K562 (cell line): ENCODE results near the gene C22orf39. TPM values are rescaled to one million over a fixed set of nuclear protein-coding genes. Genes with fewer than 3 reads are reported as not detected.
A peak's percentile ranks its signal among the peaks of the same experiment; 100 is the strongest.

ENCODE experiments used
- ATAC-seq: fragments of 200-7000 bp; cut with Tn5 transposase; 3 replicates; pipeline ENCODE4 v1.9.1; 2020; ENCODE audit warnings: moderate library complexity
- BruUV-seq: library from RNA; stranded (reverse); fragments of 400-500 nt; replicated peaks from 2 replicates; lab custom pipeline; 2021; lab: Mats Ljungman, UMichigan
- CTCF ChIA-PET: fragments of 300-600 bp; formaldehyde crosslinking; extraction: SDS; loops from one replicate; lab custom pipeline; 2021; ENCODE audit warnings: low intra/inter-chr PET ratio; lab: Yijun Ruan, JAX
- POLR2A ChIA-PET: fragments of 300-600, 350-650 bp; sonication (Branson Sonifier 250); formaldehyde crosslinking; extraction: SDS; loops from one replicate; lab custom pipeline; 2021; ENCODE audit warnings: antibody characterized with exemption, inconsistent platforms; lab: Yijun Ruan, JAX
- DNase-seq, 4 experiments: peaks; one replicate each; pipeline versions ENCODE4 v3.0.0 to v3.0.0-alpha.2; 2011 to 2018; ENCODE audit warnings: low spot score in 3 of 4, mixed read lengths in 3 of 4; ENCODE audit errors: extremely low read depth in 1 of 4
- FAIRE-seq: peaks from 2 replicates; lab custom pipeline; 2011; peaks lifted over from hg19 to GRCh38; lab: Jason Lieb, UNC
- H2AFZ ChIP-seq: 2 replicates; pipeline ENCODE4 v1.6.0; 2011; ENCODE audit warnings: low read depth, low read length, control low read depth, inconsistent platforms
- H3K27ac ChIP-seq: fragments of 200-600 bp; 3 replicates; pipeline ENCODE4 v1.8.0; 2011; ENCODE audit warnings: low read depth, mild to moderate bottlenecking, control low read depth, inconsistent platforms, low read length, moderate library complexity, mixed read lengths; ENCODE audit errors: extremely low read depth
- H3K27me3 ChIP-seq, 2 experiments: fragments of 300-600 bp in 1 of 2; 2 replicates in 1 of 2; 3 replicates in 1 of 2; pipeline versions ENCODE4 v1.6.0 to v1.8.0; 2011; ENCODE audit warnings: inconsistent platforms in 2 of 2, low read length in 2 of 2, mild to moderate bottlenecking in 1 of 2, mixed read lengths in 1 of 2, moderate library complexity in 1 of 2; ENCODE audit not compliant: control insufficient read depth in 2 of 2, insufficient read depth in 2 of 2
- H3K36me3 ChIP-seq: fragments of 300-600 bp; 3 replicates; pipeline ENCODE4 v1.8.0; 2011; ENCODE audit warnings: mild to moderate bottlenecking, low read length, inconsistent platforms; ENCODE audit not compliant: control insufficient read depth, insufficient read depth
- H3K4me1 ChIP-seq, 2 experiments: fragments of 200-600 bp in 1 of 2; replicated peaks in 1 of 2; 2 replicates in 1 of 2; 3 replicates in 1 of 2; pipeline versions ENCODE4 v1.5.1 to v1.8.0; 2011; ENCODE audit warnings: inconsistent platforms in 2 of 2, low read length in 2 of 2, mild to moderate bottlenecking in 1 of 2, mixed read lengths in 1 of 2, moderate library complexity in 1 of 2; ENCODE audit not compliant: control insufficient read depth in 2 of 2, insufficient read depth in 2 of 2
- H3K4me2 ChIP-seq: 2 replicates; pipeline ENCODE4 v1.6.1; 2011; ENCODE audit warnings: low read length, control low read depth, inconsistent platforms, mixed read lengths; ENCODE audit not compliant: insufficient read depth
- H3K4me3 ChIP-seq: fragments of 200-600 bp; sonication (generic), shearing (Covaris generic); 2 replicates; pipeline ENCODE4 v1.5.1; 2016; ENCODE audit warnings: control low read depth, inconsistent platforms
- H3K79me2 ChIP-seq: fragments of 200-600 bp; 3 replicates; pipeline ENCODE4 v1.8.0; 2011; ENCODE audit warnings: low read length, inconsistent platforms; ENCODE audit not compliant: control insufficient read depth, insufficient read depth
- H3K9ac ChIP-seq, 2 experiments: 2 replicates each; pipeline versions ENCODE4 v1.6.0 to v1.6.1; 2011; ENCODE audit warnings: low read depth in 2 of 2, low read length in 2 of 2, control low read depth in 1 of 2, inconsistent platforms in 1 of 2, mild to moderate bottlenecking in 1 of 2, mixed read lengths in 1 of 2; ENCODE audit not compliant: insufficient read depth in 1 of 2
- H3K9me1 ChIP-seq: one replicate; pipeline ENCODE4 v1.6.0; 2011; ENCODE audit warnings: inconsistent platforms, mild to moderate bottlenecking, low read length, moderate library complexity; ENCODE audit not compliant: control insufficient read depth, insufficient read depth
- H3K9me3 ChIP-seq: replicated peaks from 2 replicates; pipeline ENCODE4 v1.5.1; 2011; ENCODE audit warnings: low read depth, low read length, inconsistent platforms; ENCODE audit not compliant: control insufficient read depth, insufficient read depth
- H4K20me1 ChIP-seq: replicated peaks from 2 replicates; pipeline ENCODE4 v1.6.1; 2011; ENCODE audit warnings: low read length, inconsistent platforms, mixed read lengths; ENCODE audit not compliant: control insufficient read depth, insufficient read depth
- AFF1 ChIP-seq, 2 experiments: fragments of 450-650 bp; IDR thresholded peaks; 2 replicates each; pipeline ENCODE4 v1.6.1; 2018; ENCODE audit warnings: mild to moderate bottlenecking in 2 of 2, low read depth in 1 of 2; ENCODE audit not compliant: partially characterized antibody in 2 of 2
- ELF1 ChIP-seq: fragments of 200-800 bp; sonication (Bioruptor generic); IDR thresholded peaks from 2 replicates; pipeline ENCODE4 v1.6.1; 2016; ENCODE audit warnings: missing genetic modification characterization, missing compliant biosample characterization
- ELK3 ChIP-seq: fragments of 450-650 bp; formaldehyde crosslinking; IDR thresholded peaks from 2 replicates; pipeline ENCODE4 v1.4.0; 2020; ENCODE audit warnings: mild to moderate bottlenecking
- FOXA1 ChIP-seq: fragments of 450-650 bp; IDR thresholded peaks from 2 replicates; pipeline ENCODE4 v1.6.1; 2016; ENCODE audit warnings: mild to moderate bottlenecking, borderline replicate concordance
- FOXP1 ChIP-seq: sonication (generic); formaldehyde crosslinking; IDR thresholded peaks from 2 replicates; pipeline ENCODE4 v1.8.0; 2022; ENCODE audit warnings: mild to moderate bottlenecking, missing genetic modification reagents
- ILK ChIP-seq: fragments of 450-650 bp; IDR thresholded peaks from 2 replicates; pipeline ENCODE4 v1.6.1; 2016; ENCODE audit warnings: missing genetic modification characterization, low read depth, mild to moderate bottlenecking, missing compliant biosample characterization, moderate library complexity, borderline replicate concordance
- JUN ChIP-seq, 2 experiments: sonication (generic) in 1 of 2; formaldehyde crosslinking in 1 of 2; IDR thresholded peaks; 2 replicates each; pipeline versions ENCODE4 v1.6.1 to v1.8.0; 2012 to 2022; ENCODE audit warnings: borderline replicate concordance in 2 of 2, mild to moderate bottlenecking in 2 of 2, improper control_type of control experiment in 1 of 2, low read depth in 1 of 2, low read length in 1 of 2, missing genetic modification reagents in 1 of 2
- KLF1 ChIP-seq: fragments of 450-650 bp; IDR thresholded peaks from 2 replicates; pipeline ENCODE4 v1.6.1; 2016; ENCODE audit warnings: missing genetic modification characterization, missing compliant biosample characterization
- MYBL2 ChIP-seq, 2 experiments: fragments of 450-650 bp in 1 of 2; sonication (generic) in 1 of 2; formaldehyde crosslinking in 1 of 2; IDR thresholded peaks; 2 replicates each; pipeline versions ENCODE4 v1.6.1 to v1.8.1; 2017 to 2022; ENCODE audit warnings: borderline replicate concordance in 1 of 2, inconsistent platforms in 1 of 2, low read depth in 1 of 2, mild to moderate bottlenecking in 1 of 2, missing genetic modification reagents in 1 of 2, moderate library complexity in 1 of 2
- NRF1 ChIP-seq, 2 experiments: fragments of 450-650 bp; IDR thresholded peaks in 1 of 2; conservative IDR thresholded peaks in 1 of 2; 2 replicates each; pipeline ENCODE4 v1.6.1; 2014; ENCODE audit warnings: mild to moderate bottlenecking in 2 of 2
- SETDB1 ChIP-seq: IDR thresholded peaks from one replicate; pipeline ENCODE4 v1.6.1; 2012; ENCODE audit warnings: low read length, control low read depth, inconsistent platforms
- ZBTB12 ChIP-seq: fragments of 250-450 bp; sonication (Bioruptor Pico); IDR thresholded peaks from 2 replicates; pipeline ENCODE4 v1.4.0; 2020
- ZNF347 ChIP-seq: fragments of 450-650 bp; formaldehyde crosslinking; IDR thresholded peaks from 2 replicates; pipeline ENCODE4 v1.4.0; 2020; ENCODE audit warnings: low read depth, mild to moderate bottlenecking, moderate library complexity
- ZNF436 ChIP-seq: fragments of 250-450, 450-650 bp; sonication (Bioruptor Pico); formaldehyde crosslinking; IDR thresholded peaks from 2 replicates; pipeline ENCODE4 v1.7.0; 2020; ENCODE audit warnings: mild to moderate bottlenecking
- ZNF717 ChIP-seq: fragments of 250-450 bp; sonication (Bioruptor Pico); IDR thresholded peaks from 2 replicates; pipeline ENCODE4 v1.5.0; 2021
- WGBS: fragments of 100-300 bp; shearing (Covaris generic); methylation state at CpG from one replicate; pipeline ENCODE4 v1.1.6; 2016; ENCODE audit warnings: low coverage, mixed read lengths; ENCODE audit not compliant: insufficient coverage; ENCODE audit errors: missing lambda C conversion rate; 5-methylcytosine and 5-hydroxymethylcytosine counted together
- in situ Hi-C: fragments of 300-500 bp; cut with MboI; formaldehyde crosslinking; loops from 4 replicates; pipeline ENCODE4 v1.15.0; 2018; ENCODE audit warnings: inconsistent platforms, mixed read lengths
- intact Hi-C: fragments of 100-400 bp; cut with micrococcal nuclease; formaldehyde crosslinking; loops from 2 replicates; pipeline ENCODE4 v1.14.2; 2022
- polyA plus RNA-seq, 8 experiments: library from polyadenylated mRNA; depleted of rRNA in 4 of 8; stranded (reverse) in 5 of 8; unstranded in 3 of 8; fragments of >200 nt; fragmentation: Nextera tagmentation in 2 of 8; fragmentation: Illumina TruSeq in 1 of 8; extraction: Ambion mirVana in 2 of 8; extraction: Trizol in 1 of 8; gene quantifications; 2 replicates each; pipeline versions ENCODE4 v1.2.1 to v1.2.3, GENCODE V29; 2011 to 2014; ENCODE audit warnings: inconsistent platforms in 1 of 8, missing spikeins in 1 of 8
- total RNA-seq, 7 experiments: library from RNA; depleted of rRNA in 6 of 7; stranded (reverse); fragments of >200 nt in 6 of 7; fragmentation: Illumina TruSeq in 2 of 7; extraction: Trizol in 2 of 7; gene quantifications; 2 replicates each; pipeline versions ENCODE4 v1.2.1 to v1.2.3, GENCODE V29; 2011 to 2021; ENCODE audit warnings: low replicate concordance in 1 of 7

C22orf39 gene
- total and polyA plus RNA-seq, 9 of the 15 experiments (the other 6 are each of a cell fraction or from before 2014, with no cell fraction given) = 20.4 to 139 (median 66.8) TPM

- Histone ChIP-seq H2AFZ (peak overlapping the region; percentile 28; the same call in 1 of the 2 replicates), H3K27me3 (no peaks in the 10 kb centered on the region), H3K4me1 (peaks cover 31 to 32% of the 10 kb centered on the region in 2 experiments), H3K9me3 (no peaks in the 10 kb centered on the region), H3K36me3 (peaks cover 94% of the 10 kb centered on the region), H3K79me2 (peaks cover 15% of the 10 kb centered on the region; the same call in 2 of the 3 replicates), H4K20me1 (0 out of 2 replicates have a peak, but pooled peaks cover 5% of the 10 kb centered on the region), H3K9ac (peak overlapping the region; percentile 54 to 65; a peak in 3 of 4 replicates), H3K27ac (peak overlapping the region; percentile 73), H3K4me3 (no peak overlapping the region), H3K4me2 (peak overlapping the region; percentile 48), H3K9me1 (peaks cover 11% of the 10 kb centered on the region)
- WGBS = 73% methylated on average over 3 of the region's 3 CpGs
- ChIA-PET CTCF (interaction anchor here (0.6 kb wide), 1 partner anchor 23 kb away, joined by 3 read pairs; no protein-coding TSS in a partner anchor), POLR2A (interaction anchor here (0.6 to 15.8 kb wide), 28 partner anchors 11 to 356 kb away, joined by 3 to 245 read pairs (median 5); partner anchors contain the start of genes C22orf39, CDC45, DGCR2 and HIRA)
- DNase-seq (peak in 2 of 4 experiments; percentile 76), FAIRE-seq (no peak), ATAC-seq (peak; percentile 46)
- BruUV-seq = no TSS peak
- in situ Hi-C loops = no loop called here
- intact Hi-C loops = loop anchor here (1.0 to 10.0 kb wide), 6 partner anchors 11 to 227 kb away; partner anchors contain the start of genes C22orf39, CDC45 and UFD1
- TF ChIP-seq FOXA1 (no peak), ILK (tag) (no peak), MYBL2 (IDR thresholded peaks at IDR 0.05; ENCODE audit: low read depth) (no peak), MYBL2 (CRISPR knock-in tag; IDR thresholded peaks at IDR 0.05; ENCODE audit: borderline replicate concordance) (no peak), ZNF717 (CRISPR knock-in tag) (no peak), ZBTB12 (CRISPR knock-in tag) (peak; percentile 42; the same call in 1 of the 2 replicates), ZNF436 (CRISPR knock-in tag) (no peak), JUN (IDR thresholded peaks at IDR 0.05; ENCODE audit: borderline replicate concordance, low read depth, low read length) (0 out of 2 replicates have a peak, but pooled peaks have one; percentile 47), JUN (CRISPR knock-in tag; IDR thresholded peaks at IDR 0.05; ENCODE audit: borderline replicate concordance) (no peak), NRF1 (conservative IDR thresholded peaks at IDR 0.05 in 1 of 2, IDR thresholded peaks at IDR 0.05 in 1 of 2) (no peak), ELF1 (no peak), FOXP1 (no peak), ZNF347 (no peak), AFF1 (IDR thresholded peaks at IDR 0.05; ENCODE audit: low read depth in 1 of 2, partially characterized antibody in 2 of 2) (no peak), ELK3 (CRISPR knock-in tag) (no peak), SETDB1 (no peak), KLF1 (tag) (no peak)
Observed at GRCh38 chr22:19397734-19398104, 49.8 kb downstream of the C22orf39 start.
